SW480 (cell line): ENCODE data around the gene GNAS-AS1.

Experiments
- DNase-seq: peaks from one replicate; pipeline ENCODE4 v3.0.0-alpha.2; 2016; ENCODE audit warnings: low spot score

The GNAS-AS1 gene

DNA sequence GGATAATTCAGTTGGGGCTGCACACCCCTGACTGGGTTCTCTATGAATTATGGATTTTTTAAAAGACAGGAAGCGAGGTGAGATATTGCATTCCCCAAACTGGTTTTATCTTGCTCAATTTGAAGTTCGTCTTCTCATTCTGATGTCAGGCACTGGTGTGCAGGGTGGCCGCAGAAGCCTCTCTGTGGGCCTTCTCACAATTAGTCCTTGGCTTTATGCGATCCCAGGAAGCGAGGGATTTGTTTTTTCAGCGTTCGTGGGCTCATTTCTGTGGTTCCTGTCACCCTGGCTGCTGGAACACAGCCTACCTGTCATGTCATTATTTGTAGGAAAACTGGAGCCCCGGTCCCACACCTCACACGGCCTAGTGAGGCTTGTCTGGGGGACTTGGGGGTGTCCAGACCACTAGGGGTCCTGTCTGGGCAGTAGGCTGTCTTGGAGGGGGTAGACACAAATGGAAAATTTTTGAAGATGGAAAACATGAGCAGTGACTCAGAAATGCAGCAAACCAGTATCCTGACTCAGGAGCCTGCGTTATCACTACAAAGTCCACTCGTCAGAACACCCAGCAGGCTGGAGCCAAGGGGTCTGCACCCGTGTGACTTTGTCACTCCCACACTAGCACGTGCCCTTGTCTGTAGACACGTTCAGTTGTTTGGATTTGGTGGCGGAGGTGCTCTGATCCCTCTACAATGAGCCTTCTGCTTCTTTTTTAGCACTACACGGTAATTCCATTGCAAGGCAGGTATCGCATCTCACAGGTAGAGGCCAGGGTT is 42.2 kb downstream of the GNAS-AS1 start:
- no peak for DNase-seq

DNA sequence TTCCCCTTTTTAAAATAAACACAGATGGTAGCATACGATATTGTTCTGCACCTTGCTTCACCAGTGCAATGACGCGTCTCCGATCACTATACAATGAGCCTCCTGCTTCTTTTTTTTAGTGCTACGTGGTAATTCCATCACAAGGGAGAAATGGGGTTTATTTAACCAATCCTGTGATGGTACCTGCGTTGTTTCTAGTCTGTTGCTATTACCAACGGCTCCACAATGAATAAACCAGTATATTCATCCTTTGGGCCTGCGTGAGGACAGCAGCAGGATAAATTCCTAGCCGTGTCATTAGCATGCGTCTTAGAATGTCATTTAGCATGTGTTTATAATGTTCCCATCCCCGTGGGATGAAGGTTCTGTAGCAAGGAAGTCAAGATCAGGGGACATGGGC is 42.9 kb downstream of the GNAS-AS1 start:
- no peak for DNase-seq

DNA sequence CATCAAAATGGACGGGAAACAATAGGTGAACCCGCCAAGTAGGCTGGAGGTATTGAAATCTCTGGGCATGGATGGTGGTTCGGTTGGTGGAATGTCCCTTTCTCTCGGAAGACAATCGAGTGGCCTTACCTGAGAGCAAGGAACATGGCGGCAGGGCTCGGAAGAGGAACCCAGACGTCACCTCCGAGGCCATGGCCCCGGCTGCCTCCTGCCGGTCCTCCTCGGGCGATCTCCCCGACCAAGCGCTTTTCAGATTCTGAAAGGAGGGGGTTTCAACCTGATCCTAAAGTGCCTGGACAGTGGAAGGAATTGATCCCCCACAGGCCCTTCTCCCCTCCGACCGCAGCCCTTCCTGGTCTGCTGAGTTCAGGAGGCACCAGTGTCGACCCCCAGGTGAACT is 47.2 kb downstream of the GNAS-AS1 start:
- DNase-seq, result no peak

DNA sequence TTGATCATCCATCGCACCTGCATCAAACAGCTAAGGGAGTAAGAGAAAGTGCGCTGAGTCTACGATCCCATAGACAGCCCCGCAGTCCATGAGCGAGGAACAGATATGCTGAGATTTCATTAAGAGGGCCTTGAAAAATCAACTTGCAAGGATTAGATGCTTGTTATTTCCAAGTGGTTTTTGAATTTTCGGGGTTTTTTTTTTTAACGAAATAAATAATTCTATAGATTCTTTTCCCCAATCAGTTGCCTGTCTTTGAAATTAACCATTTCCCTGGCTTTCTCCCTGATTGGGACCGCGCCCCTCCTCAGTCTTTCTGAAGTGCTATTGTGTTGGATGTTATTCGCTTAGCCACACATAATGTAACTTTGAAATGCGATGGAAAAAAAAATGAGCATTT is 48.6 kb downstream of the GNAS-AS1 start:
- DNase-seq, result no peak

DNA sequence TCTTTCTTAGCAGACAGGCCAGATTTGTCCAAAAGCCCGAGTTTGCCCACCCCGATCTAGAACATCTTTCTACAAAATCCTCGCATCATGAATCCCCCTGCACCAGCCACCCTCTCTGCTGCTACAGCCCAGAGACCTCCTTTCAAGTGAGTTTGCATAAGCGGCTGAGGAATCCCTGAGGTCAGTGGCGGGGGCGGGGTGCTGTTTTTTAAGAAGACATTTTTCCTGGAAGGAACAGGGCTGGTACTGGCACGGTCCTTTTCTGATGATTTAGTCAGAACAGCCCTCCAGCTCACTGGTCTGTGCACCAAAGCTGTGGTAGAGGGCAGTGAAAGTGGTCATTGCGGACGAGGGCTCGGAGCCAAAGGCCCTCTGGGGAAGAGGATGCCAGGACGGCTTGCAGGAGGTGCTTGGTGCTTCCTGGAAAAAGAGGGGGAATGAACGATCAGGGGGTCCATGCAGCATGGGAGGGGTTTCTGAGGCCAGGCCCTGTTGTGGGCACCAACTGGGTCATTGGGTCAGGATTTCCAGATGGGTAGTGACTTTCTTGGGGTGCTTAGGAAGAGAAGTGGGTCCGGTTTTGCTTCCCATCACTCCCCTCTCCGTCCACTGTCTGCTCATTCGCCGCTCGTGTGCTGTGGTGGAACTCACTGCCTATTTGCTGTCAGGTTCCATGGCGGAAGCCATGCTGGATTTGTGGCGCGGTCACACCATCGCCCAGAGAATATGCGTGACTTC is 50.4 kb downstream of the GNAS-AS1 start:
- DNase-seq, result no peak

DNA sequence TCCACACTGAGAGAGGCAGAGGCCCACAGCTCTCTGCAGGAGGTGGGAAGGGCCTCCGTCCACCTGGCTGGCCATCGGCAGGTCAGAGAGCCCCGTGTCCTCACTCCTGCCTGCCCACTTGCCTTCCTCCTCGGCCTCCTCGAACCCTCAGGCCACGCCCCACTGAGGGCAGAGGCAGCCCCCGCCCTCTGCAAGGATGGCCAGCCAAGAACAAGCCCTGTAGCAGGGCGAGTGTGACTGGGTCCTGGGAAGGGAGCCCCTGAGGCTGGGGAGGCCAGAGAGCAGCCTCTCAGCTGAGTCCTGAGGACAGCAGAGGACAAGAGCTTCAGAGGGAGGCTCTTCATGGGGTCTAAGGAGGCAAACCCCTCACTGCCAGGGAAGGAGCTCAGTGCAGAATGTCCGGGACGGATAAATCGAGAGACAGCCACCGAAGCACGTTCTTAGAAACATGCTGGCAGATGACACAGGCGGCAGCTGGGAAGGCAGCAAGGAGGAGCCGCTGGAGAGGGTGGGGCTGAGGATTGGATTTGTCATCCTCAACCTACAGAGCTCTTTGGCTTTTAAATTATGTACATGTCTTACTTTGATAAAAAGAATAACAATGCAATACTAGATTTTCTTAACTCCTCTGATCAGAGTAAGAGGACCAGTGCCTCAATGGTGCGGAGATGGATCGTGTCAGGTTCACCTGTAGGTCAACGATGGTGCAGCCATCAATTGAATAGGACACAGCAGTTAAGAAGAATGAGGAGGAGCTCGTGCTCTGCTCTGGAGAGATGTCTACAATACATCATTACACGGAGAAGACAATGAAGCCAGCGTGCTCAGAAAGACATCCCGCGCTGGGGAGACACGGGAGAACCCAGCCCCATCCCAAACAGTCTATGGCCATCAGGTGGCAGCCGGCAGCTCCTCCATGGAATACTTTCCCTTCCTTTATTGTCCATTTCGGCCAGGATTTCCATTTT is 53.0 kb downstream of the GNAS-AS1 start:
- DNase-seq, result no peak

DNA sequence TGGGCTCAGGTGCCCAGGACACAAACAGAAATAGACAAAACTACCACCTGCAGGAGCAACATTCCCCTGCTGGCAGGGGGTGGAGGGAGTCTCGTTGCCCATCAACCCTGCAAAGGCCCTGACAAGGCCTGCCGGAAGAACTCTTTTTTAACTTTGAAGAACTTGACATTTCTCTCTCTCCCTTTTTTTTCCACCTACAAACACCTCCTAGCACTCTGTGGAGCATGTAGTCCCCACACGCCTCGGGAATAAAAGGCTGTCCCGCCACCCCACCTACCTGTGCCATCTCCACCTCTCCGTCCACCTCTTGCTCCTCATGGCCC is 54.8 kb downstream of the GNAS-AS1 start:
- DNase-seq, result no peak

DNA sequence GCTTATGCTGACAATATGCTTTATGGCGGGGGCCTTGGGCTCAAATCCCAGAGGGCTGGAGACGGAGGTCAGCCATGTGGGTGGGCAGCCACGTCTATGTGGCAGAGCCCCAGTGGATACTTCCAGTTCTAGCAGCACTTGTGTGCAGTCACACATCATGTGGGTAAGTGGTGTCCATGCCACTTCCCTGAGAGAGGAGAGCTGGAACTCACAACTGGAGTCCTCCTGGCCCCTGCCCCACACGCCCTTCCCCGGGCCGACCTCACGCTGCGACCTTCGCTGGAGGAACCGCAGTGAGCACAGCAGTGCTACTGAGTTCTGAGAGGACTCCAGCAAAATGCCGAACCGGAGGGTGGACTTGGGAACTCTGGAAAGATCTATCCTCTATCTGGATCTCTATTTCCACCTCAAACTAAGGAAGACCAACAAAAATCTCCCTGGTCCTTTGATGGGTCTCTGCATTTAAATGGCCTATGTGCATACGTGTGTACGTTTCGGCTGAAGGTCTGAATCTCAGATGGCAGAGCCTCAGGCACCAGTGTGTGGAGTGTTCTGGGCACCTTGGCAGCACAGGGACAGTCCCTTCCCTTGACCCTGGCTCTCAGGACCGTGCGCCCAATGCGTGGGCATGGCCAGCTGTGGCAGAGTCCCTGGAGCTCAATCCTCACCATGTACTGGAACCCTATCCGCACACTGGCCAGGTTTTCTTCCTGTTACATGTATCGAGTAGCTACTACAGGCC is 55.4 kb downstream of the GNAS-AS1 start:
- no peak for DNase-seq

DNA sequence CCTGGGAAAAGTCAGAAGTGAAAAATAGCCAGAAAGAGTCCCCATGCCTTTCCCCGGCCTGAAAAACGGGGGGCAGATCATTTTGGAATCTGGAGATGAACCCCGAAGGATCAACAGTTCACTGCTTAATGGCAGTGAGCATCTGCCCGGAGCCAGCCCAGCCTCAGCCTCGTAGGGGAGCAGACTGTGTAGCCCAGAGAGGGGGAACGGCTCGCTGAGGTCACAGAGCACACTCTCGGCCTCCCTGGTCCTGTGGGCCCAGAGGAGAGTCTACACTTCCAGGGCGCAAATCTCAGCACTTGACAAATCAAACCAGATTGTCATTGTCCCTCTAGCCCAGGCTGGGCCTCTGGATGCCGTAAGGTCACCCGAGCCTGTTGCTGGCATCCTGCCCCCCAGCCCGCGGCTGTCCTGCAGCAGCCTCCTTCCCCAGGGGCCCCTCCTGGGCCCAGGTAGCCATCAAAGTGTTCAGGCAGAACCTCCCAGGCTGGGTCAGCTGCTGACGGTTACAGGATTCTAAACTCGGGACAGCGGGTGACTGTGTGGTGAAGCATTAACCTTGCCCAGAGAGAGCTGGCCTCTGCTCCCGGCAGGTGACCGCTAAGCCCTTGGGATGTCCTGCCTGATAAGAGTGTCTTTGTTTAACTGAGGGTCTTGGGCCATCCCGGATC is 56.1 kb downstream of the GNAS-AS1 start:
- DNase-seq, result no peak

DNA sequence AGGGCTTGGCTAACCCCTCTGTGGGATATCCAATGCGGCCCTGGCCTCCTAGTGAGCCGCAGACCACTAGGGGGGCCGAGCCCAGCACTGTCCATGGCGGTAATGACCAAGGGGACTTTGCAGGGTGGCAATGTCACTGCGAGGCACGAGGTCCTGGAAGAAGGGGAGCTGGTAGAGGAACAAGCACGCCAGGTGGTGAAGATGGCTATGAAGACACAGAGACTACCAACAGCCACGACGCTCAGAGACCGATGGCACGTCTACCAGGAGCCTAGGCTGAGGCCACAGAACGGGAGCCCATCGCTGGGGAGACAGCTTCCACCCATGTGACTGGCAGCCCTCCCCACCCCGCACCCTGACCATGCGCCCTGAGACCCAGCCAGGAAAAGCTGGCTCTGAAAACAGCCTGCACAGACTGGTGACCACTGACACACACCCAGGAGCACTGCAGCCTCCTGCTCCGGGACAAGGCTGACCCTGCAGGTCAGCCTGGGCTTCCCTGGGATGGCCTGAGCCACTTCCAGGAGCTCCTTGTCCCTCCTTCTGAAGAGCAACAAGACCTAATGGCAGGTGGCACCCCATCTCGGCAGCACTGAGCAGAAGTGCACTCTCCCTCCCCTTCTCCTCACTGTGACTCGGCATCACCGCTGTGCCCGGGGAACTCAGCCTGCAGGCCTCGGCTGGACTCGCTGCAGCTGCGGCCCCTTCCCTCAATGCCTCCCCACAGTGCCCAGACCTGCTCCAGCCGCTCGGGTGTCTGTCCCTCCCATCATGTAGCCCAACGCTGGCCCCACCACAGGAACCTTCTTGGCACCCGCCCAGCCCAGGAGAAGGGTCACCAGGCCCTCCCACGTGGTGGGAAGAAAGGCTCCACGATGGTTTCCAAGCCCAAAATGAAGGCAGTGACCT is 56.9 kb downstream of the GNAS-AS1 start:
- DNase-seq, result no peak

DNA sequence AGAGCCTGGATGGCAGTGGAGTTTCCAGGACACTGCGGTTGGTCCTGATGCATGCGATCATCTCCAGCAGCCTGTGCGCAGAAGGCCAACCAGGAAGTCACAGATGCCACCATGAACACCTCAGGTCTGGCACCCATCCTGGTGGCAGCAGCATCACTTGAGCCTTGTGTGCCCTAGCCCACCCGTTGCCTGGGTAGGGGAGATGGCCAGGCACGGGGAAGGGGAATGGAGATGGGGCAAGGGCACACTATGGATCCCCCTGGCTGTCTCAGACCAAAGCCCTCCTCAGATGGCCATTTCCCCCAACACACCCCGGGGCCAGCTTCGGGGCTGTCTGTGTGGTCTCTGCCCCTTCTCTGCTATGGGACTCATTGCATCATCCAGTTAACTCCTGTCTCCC is 58.3 kb downstream of the GNAS-AS1 start:
- no peak for DNase-seq

DNA sequence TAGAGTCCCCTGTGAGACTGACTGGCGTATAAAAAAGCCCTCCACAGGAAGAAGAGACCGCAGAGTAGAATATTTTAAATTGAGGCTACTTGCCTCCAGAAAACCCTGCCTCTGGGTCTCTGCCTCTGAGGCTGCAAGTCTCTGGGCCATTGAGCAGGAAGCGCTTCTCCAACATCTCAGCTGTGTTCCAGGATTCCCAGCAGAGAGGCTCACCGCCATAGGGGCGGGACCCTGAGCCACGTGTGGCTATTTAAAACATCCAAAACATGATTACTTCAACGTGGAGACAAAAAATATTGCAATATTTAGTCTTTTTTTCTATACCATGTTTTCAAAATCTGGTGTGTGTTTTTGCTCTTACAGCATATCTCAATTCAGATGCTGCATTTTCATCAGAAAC is 59.4 kb downstream of the GNAS-AS1 start:
- DNase-seq, result no peak

DNA sequence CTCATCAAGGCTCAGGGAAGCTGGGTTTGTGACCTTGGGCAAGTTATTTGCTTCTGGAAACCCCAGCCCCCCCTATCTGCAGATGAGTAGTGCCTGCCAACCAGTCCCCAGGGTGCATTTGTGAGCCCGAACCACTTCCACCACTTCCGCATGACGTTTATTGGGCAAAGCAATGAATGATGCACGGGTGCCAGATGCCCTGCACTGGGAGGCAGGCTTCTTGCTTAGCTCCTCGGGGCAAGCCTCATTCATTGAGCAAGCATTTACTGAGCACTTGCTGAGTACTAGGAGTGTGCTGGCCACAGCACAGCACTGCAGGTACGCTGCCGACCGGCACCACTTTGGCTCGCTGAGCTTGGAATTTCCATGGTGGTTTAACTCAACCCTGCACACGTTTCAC is 60.2 kb downstream of the GNAS-AS1 start:
- DNase-seq, result no peak

DNA sequence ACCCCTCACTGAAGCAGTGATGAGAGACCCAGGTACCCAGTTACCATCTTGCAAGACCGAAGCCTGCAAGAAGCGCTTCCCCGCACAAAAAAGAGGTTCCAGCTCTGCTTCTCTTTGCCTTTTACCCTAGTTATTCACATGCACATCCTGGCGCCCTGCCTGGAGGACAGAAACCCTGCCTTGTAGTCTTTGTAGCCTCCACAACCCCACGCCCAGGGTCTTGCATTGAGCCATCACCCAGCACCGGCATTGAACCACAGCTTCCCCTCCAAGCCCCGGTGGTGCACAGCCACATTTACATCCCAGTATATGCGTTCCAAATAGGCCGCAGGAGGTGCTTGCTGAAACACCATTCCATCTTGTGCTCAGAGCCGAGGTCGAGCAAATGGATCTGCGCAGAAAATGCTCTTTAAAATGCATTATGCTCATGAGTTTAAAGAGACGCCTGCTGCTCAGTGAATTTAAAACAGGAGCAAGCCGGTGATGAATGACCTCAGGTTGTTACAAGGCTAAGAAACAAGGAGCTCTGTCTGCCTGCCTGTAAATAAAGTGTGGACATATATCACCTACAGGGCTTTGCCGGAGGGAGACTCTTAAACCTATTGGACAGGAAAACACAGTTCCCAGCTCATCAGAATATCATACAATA is 61.7 kb downstream of the GNAS-AS1 start:
- no peak for DNase-seq

DNA sequence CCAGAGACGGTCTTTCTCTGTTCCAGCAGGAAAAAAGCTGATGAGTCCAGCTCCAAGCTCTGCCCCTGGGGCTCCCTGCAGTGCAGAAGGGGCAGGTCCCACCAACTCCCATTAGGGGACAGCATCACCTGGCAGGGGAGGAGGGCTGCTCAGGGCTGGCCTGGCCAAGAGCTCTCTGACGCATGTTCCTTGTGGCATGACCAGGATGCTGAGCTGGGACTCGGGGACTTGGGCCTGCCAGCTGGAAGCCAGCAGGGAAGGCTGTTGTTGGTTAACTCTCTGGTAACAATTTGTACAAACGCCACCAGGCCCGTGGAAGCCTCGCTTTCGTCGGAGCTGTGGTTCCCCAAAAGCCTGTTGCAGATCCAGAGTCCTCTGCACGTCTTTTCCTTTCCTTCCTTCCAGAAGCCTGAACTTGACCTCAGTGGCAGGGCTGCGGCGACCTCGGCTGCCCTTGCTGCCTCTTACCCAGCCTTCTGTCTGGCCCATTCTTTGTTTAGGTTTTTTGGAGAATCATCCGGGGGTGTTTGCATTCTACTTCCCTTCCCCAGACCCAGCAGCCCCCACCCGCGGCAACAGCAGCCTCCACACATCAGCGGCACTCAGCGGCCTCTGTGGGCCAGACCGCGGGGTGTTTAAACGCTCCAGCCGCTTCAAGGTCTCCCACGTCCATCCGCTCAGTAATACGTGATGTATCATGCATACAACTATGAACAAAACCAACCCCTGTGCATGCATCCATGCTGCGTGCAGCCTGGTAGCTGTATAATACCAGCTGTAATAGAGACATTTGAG is 63.3 kb downstream of the GNAS-AS1 start:
- DNase-seq, result no peak

DNA sequence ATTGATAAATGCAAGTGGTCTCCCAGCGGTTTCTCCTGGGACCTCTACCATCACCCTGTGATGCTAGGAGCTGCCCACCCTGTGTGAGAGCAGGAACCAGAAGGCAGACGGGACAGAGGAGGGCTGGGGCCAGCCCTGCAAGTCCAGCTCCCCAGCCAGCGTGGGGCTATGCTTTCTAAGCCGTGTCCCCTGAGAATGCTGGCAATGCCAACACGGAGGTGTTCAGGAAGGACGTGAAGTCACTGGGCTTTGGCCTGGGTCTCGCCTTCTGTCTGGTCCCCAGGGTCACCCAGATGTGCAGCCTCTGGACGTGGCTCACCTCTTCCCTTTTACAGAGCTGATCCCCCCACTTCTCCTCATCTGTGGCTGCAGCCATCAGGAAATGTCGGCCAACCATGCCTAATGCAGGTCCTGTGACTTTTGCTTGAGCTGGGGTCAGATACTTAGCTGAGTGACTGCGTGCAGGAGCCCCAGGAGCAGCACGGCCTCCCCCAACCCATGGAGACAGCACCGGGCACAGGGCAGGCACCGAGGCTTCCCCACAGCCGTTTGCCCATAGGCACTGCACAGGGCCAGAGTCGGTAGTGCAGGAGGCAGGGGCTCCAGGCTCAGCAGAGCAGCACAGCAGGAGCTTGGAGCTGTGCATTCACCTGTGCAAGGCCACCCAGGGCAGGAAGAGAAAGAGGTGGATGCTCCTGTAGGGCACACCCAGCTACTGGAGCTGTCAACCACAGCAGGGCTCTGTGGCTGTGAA is 66.2 kb downstream of the GNAS-AS1 start:
- no peak for DNase-seq

DNA sequence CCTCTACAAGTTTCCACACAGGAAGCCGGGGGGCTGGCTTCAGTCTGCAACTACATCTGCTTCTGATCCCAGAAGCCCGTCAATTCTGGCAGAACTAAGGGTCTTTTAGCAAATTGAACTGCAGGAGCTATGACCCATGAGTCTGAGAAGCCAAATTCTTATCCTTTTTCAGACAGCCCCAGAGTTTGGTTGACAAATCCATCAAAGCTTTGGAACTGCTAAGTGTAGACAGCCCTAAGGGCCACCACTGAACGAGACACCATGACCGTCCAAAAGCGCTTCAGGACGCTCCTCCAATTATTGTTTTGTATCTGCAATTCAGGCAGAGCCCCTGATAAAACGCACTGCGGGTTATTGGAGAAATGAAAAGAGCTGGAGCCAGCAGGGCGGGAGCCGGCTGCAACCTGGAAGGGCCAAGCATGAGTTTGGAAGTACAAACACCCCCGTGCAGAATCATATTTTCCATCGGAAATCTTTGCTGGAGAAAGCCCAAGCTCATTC is 67.1 kb downstream of the GNAS-AS1 start:
- DNase-seq, result no peak

DNA sequence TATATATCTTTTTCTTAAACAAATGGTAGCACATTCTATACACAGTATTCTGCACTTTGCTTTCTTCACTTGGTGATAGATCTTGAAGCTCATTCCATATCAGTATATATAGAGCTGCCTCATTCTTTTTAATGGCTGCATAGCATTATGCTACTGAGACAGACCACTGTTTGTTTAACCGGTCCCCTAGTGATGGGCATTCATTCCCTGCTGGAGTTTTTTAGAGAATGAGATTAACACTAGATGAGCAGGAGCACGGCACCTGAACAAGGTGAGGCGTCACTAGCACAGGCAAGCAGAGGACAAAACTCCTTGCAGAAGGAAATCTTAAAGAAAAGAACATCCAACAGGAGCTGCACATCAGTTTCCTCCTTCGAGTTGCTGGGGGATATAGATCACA is 69.6 kb downstream of the GNAS-AS1 start:
- DNase-seq, result no peak
